ENCODE data around the gene HOXD12.

GRCh38 chr2:176076063-176076462 lies 23.5 kb upstream of the HOXD12 start:
- TF ChIP-seq, protein P1, sequence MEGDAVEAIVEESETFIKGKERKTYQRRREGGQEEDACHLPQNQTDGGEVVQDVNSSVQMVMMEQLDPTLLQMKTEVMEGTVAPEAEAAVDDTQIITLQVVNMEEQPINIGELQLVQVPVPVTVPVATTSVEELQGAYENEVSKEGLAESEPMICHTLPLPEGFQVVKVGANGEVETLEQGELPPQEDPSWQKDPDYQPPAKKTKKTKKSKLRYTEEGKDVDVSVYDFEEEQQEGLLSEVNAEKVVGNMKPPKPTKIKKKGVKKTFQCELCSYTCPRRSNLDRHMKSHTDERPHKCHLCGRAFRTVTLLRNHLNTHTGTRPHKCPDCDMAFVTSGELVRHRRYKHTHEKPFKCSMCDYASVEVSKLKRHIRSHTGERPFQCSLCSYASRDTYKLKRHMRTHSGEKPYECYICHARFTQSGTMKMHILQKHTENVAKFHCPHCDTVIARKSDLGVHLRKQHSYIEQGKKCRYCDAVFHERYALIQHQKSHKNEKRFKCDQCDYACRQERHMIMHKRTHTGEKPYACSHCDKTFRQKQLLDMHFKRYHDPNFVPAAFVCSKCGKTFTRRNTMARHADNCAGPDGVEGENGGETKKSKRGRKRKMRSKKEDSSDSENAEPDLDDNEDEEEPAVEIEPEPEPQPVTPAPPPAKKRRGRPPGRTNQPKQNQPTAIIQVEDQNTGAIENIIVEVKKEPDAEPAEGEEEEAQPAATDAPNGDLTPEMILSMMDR (IDR thresholded peaks at IDR 0.05) = no peak
- TF ChIP-seq POLR2A (IDR thresholded peaks at IDR 0.05) = no peak
